Caco-2 (cell line): ENCODE measurements around the gene SHC1. TPM values are rescaled to one million over a fixed set of nuclear protein-coding genes. Genes with fewer than 3 reads are reported as not detected.
A peak's percentile ranks its signal among the peaks of the same experiment; 100 is the strongest.

ENCODE experiments used
- BruUV-seq: library from RNA; stranded (reverse); fragments of 400-500 nt; replicated peaks from 2 replicates; lab custom pipeline; 2021; lab: Mats Ljungman, UMichigan
- CTCF ChIA-PET: fragments of 300-600 bp; sonication (Branson Sonifier 250); formaldehyde crosslinking; loops from one replicate; lab custom pipeline; 2022; ENCODE audit warnings: antibody characterized with exemption; lab: Charles Lee
- POLR2A ChIA-PET: fragments of 300-600 bp; sonication (Branson Sonifier 250); formaldehyde crosslinking; loops from one replicate; lab custom pipeline; 2022; ENCODE audit warnings: antibody characterized with exemption; lab: Charles Lee
- DNase-seq, 2 experiments: peaks; one replicate each; pipeline versions ENCODE4 v3.0.0 to v3.0.0-alpha.2; 2020 to 2022
- H3K27me3 ChIP-seq: replicated peaks from 2 replicates; pipeline ENCODE4 v1.6.0; 2011; ENCODE audit warnings: low read length; ENCODE audit not compliant: control insufficient read depth, insufficient read depth
- H3K36me3 ChIP-seq: 2 replicates; pipeline ENCODE4 v1.5.1; 2011; ENCODE audit warnings: low read length; ENCODE audit not compliant: control insufficient read depth, insufficient read depth
- H3K4me1 ChIP-seq: fragments of 250-450 bp; sonication (Bioruptor Pico); 2 replicates; pipeline ENCODE4 v1.5.1; 2020; ENCODE audit warnings: mild to moderate bottlenecking
- H3K4me3 ChIP-seq: 2 replicates; pipeline ENCODE4 v1.5.1; 2011; ENCODE audit warnings: low read depth, mild to moderate bottlenecking, control low read depth, low read length
- H3K9me3 ChIP-seq: fragments of 250-450 bp; sonication (Bioruptor Pico); 2 replicates; pipeline ENCODE4 v1.5.1; 2020; ENCODE audit warnings: mild to moderate bottlenecking, moderate library complexity
- H3K27ac Mint-ChIP-seq: one replicate; pipeline ENCODE4 v1.8.0; 2022; ENCODE audit warnings: mixed read lengths; ENCODE audit not compliant: unreplicated experiment
- H3K27me3 Mint-ChIP-seq: one replicate; pipeline ENCODE4 v1.8.0; 2022; ENCODE audit warnings: mixed read lengths; ENCODE audit not compliant: insufficient read depth, unreplicated experiment
- H3K36me3 Mint-ChIP-seq: one replicate; pipeline ENCODE4 v1.8.0; 2022; ENCODE audit warnings: mild to moderate bottlenecking, mixed read lengths; ENCODE audit not compliant: insufficient read depth, unreplicated experiment
- H3K4me1 Mint-ChIP-seq: one replicate; pipeline ENCODE4 v1.8.0; 2022; ENCODE audit warnings: low read depth, mixed read lengths; ENCODE audit not compliant: unreplicated experiment
- H3K4me3 Mint-ChIP-seq: one replicate; pipeline ENCODE4 v1.8.0; 2022; ENCODE audit warnings: mild to moderate bottlenecking, moderate library complexity, mixed read lengths; ENCODE audit not compliant: unreplicated experiment
- H3K9me3 Mint-ChIP-seq: one replicate; pipeline ENCODE4 v1.8.0; 2022; ENCODE audit warnings: mixed read lengths; ENCODE audit not compliant: unreplicated experiment
- CTCF ChIP-seq, 2 experiments: fragments of 200-600 bp in 1 of 2; IDR thresholded peaks; 1 replicate in 1 of 2; 2 replicates in 1 of 2; pipeline versions ENCODE4 v1.5.1 to v1.8.0; 2011 to 2022; ENCODE audit warnings: antibody characterized with exemption in 1 of 2, control low read depth in 1 of 2, inconsistent platforms in 1 of 2, low read depth in 1 of 2, low read length in 1 of 2, mild to moderate bottlenecking in 1 of 2, moderate library complexity in 1 of 2; ENCODE audit not compliant: insufficient read depth in 1 of 2, severe bottlenecking in 1 of 2, unreplicated experiment in 1 of 2
- intact Hi-C: fragments of 100-400 bp; cut with micrococcal nuclease; formaldehyde crosslinking; loops from one replicate; pipeline ENCODE4 v1.10.0; 2022; ENCODE audit not compliant: unreplicated experiment
- total RNA-seq: library from RNA; stranded (reverse); gene quantifications from 2 replicates; pipeline ENCODE4 v1.2.3, GENCODE V29; 2022

Gene SHC1
- total RNA-seq, 1 experiment from 2014 or later = 59.6 TPM

- peak overlapping the region; percentile 48 for H3K27ac Mint-ChIP-seq
- peaks cover 3% of the 10 kb centered on the region; the same call in 1 of the 2 replicates for H3K36me3 ChIP-seq
- DNase-seq = no peak
- no peaks in the 10 kb centered on the region for H3K9me3 Mint-ChIP-seq
- no peak overlapping the region for H3K4me3 ChIP-seq
- H3K4me3 Mint-ChIP-seq = no peak overlapping the region
- ChIA-PET POLR2A (interaction anchor here (1.2 to 1.5 kb wide), 3 partner anchors 11 to 33 kb away, joined by 6 to 14 read pairs (median 7); partner anchors contain the start of genes CKS1B, FLAD1 and PYGO2), CTCF (interaction anchor here (0.6 to 1.8 kb wide), 7 partner anchors 11 to 1031 kb away, joined by 3 to 8 read pairs (median 6); partner anchors contain the start of genes FLAD1, PBXIP1, PYGO2 and SLC39A1)
- H3K4me1 ChIP-seq = 0 out of 2 replicates have a peak, but pooled peaks cover 11% of the 10 kb centered on the region
- TF ChIP-seq CTCF (IDR thresholded peaks at IDR 0.05; ENCODE audit: insufficient read depth in 1 of 2, low read depth in 1 of 2, low read length in 1 of 2, severe bottlenecking in 1 of 2, unreplicated experiment in 1 of 2) = no peak
- intact Hi-C loops = no loop called here
- BruUV-seq = no TSS peak
- H3K27me3 Mint-ChIP-seq = no peaks in the 10 kb centered on the region
- peaks cover 21% of the 10 kb centered on the region for H3K36me3 Mint-ChIP-seq
- no peaks in the 10 kb centered on the region for H3K9me3 ChIP-seq
- peaks cover 26% of the 10 kb centered on the region for H3K4me1 Mint-ChIP-seq
- H3K27me3 ChIP-seq = no peaks in the 10 kb centered on the region
These were observed 23.7 kb upstream of the SHC1 start for GRCh38 chr1:154994269-154994587.

GRCh38 chr1:154993572-154994268 lies 23.2 kb upstream of the SHC1 start, which contains the start of gene LENEP:
TSS of gene LENEP (plus strand) at chr1:154993586. CDS start at chr1:154993608, 22 bp downstream.
- H3K9me3 Mint-ChIP-seq = no peaks in the 10 kb centered on the region
- no peaks in the 10 kb centered on the region for H3K27me3 ChIP-seq
- DNase-seq = no peak
- H3K27me3 Mint-ChIP-seq = no peaks in the 10 kb centered on the region
- TF ChIP-seq CTCF (IDR thresholded peaks at IDR 0.05; ENCODE audit: insufficient read depth in 1 of 2, low read depth in 1 of 2, low read length in 1 of 2, severe bottlenecking in 1 of 2, unreplicated experiment in 1 of 2) = no peak
- H3K4me1 ChIP-seq = 0 out of 2 replicates have a peak, but pooled peaks cover 7% of the 10 kb centered on the region
- POLR2A ChIA-PET = interaction anchor here (0.9 to 1.5 kb wide), 5 partner anchors 9 to 32 kb away, joined by 3 to 14 read pairs (median 6); partner anchors contain the start of genes CKS1B, FLAD1 and PYGO2
- BruUV-seq = no TSS peak
- H3K4me3 ChIP-seq = no peak within 1 kb of the TSS
- peaks cover 21% of the 10 kb centered on the region for H3K36me3 Mint-ChIP-seq
- intact Hi-C loops = no loop called here
- H3K36me3 ChIP-seq = peaks cover 3% of the 10 kb centered on the region; the same call in 1 of the 2 replicates
- H3K9me3 ChIP-seq = no peaks in the 10 kb centered on the region
- no peak within 1 kb of the TSS for H3K4me3 Mint-ChIP-seq
- CTCF ChIA-PET = interaction anchor here (0.6 to 1.8 kb wide), 13 partner anchors 10 to 1030 kb away, joined by 3 to 8 read pairs (median 4); partner anchors contain the start of genes FLAD1, PBXIP1, PMVK and PYGO2
- peak within 1 kb of the TSS; percentile 48 for H3K27ac Mint-ChIP-seq
- H3K4me1 Mint-ChIP-seq = peaks cover 21% of the 10 kb centered on the region
